ENCODE results near the gene ATP6V1C2.

The ATP6V1C2 gene, protein sequence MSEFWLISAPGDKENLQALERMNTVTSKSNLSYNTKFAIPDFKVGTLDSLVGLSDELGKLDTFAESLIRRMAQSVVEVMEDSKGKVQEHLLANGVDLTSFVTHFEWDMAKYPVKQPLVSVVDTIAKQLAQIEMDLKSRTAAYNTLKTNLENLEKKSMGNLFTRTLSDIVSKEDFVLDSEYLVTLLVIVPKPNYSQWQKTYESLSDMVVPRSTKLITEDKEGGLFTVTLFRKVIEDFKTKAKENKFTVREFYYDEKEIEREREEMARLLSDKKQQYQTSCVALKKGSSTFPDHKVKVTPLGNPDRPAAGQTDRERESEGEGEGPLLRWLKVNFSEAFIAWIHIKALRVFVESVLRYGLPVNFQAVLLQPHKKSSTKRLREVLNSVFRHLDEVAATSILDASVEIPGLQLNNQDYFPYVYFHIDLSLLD

DNA sequence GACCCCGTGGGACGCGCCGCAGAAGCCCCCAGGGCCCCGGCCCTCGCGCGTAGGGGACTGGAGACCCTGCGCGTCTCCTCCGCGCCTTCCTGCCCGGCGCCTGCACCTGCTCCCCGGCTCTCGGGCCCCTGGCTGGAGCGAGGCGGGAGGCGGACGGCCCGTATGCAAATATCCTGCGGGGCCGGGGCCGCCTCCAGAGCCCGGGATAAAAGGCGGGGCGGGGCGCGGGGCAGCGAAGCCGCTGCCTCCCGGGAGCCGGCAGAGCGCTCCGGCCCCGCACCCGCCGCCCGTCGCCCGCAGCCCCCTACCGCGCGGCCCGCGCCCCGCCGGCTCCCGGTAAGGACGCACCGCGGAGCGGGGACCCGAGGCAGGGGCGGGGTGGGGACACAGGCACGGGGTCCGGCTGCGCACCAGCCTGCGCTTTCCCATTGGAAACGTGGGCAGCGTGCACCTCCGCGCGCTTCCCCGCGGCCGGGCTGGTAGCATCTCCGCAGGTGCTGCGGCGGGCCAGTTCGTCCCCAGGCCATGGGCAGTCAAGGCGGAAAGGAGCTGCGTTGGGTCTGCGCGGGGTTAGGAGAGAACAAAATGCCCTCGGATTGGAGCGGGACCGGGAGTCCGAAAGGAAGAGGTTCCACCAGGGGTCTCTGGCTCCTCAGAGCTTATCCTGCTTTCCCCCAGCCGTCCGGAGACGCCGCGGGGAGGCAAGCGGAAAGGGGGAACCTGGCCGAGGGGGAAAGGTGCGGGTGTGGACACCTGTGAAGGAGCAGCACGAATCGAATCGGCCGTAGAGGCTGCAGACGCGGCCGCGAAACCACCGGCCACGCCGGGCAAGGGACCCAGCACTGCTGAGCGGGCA is at the start of gene ATP6V1C2:
TSS of gene ATP6V1C2 (plus strand) at position 235 of the 856 bp plus-strand sequence. CDS start 1,220 bp downstream, outside the sequence.
- no peak for DNase-seq

DNA sequence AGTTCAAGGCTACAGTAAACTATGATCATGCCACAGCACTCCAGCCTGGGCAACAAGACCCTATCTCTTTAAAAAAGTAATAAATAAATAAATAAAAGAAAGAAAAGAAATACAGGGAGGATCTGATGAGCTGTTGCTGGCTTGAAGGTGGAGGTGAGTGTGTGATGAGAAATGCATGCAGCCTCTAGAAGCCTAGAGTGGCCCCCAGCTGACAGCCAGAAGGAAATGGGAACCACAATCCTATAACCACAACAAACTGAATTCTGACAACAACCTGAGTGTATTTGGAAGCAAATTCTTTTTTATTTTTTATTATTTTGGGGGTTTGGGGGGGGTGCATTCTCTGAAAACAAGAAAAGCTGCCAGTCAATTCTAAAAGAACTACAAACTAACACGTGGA is 46.3 kb upstream of the ATP6V1C2 start:
- no peak for DNase-seq

DNA sequence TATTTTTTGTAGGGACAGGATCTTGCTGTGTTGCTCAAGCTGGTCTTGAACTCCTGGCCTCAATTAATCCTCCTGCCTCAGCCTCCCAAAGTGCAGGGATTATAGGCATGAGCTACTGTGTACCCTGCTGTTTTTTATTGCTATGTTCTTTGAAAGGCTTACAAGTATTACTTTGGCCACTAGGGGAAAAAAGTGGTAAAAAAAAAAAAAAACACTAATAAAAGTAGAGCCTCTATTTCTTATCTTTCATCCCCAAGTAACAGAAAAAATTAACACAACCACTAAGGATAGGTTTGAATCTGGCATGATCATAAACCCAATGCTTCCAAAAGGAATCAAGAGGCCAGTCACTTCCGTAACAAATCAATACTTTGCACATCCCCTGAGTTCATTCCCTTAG is 43.2 kb upstream of the ATP6V1C2 start:
- no peak for DNase-seq

DNA sequence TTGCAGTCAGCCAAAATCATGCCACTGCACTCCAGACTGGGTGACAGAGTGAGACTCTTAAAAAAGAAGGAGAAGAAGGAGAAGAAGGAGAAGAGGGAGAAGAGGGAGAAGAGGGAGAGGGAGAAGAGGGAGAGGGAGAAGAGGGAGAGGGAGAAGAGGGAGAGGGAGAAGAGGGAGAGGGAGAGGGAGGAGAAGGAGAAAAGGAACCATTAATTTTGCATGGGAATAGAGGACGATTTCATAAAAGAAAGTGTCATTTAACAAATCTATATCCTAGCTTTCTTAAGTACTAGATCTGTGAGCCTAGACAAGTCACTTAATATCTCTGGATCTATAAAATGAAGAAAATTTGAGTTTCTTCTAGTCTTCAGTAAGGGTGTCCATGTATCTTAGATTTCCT is 41.2 kb upstream of the ATP6V1C2 start:
- no peak for DNase-seq

DNA sequence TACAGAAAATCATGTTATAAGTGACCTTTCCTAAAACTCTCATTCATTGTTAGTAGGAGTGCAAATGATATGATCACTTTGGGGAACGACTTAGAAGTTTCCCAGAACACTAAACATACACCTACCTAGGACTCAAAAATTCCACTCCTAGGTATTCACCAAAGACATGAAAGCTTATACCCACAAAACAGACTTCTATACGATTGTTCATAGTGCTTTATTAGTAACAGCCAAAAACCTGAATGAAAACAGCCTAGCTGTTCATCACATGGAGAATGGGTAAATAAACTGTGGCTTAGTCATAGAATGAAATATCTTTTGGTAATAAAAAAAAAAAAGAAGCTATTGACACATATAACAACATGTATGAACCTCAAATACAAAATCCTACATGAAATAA is 40.5 kb upstream of the ATP6V1C2 start:
- no peak for DNase-seq

DNA sequence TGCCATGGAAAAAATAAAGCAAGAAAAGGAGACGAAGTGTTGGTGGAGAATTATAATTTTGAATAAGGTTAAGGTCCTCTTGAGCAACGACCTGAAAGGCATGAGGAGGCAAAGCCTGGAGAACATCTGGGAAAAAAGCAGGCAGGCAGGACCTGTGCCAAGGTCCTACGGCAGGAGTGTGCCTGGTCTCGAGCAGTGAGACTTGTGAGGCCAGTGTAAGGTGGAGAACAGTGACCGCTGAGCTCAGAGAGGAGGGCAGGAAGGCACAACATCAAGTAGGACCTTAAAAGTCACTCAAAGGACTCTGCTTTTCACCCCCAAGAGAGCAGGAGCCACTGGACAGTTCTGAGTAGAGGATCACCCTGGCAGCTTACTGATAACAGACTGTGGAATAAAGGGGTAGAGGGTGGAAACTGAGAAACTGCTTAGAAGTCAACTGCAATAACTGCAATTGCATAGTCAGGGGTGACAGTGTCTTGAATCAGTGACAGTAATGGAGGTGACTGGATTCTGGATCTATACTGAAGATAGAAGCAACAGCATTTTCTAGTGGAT is 35.2 kb upstream of the ATP6V1C2 start:
- DNase-seq = no peak

DNA sequence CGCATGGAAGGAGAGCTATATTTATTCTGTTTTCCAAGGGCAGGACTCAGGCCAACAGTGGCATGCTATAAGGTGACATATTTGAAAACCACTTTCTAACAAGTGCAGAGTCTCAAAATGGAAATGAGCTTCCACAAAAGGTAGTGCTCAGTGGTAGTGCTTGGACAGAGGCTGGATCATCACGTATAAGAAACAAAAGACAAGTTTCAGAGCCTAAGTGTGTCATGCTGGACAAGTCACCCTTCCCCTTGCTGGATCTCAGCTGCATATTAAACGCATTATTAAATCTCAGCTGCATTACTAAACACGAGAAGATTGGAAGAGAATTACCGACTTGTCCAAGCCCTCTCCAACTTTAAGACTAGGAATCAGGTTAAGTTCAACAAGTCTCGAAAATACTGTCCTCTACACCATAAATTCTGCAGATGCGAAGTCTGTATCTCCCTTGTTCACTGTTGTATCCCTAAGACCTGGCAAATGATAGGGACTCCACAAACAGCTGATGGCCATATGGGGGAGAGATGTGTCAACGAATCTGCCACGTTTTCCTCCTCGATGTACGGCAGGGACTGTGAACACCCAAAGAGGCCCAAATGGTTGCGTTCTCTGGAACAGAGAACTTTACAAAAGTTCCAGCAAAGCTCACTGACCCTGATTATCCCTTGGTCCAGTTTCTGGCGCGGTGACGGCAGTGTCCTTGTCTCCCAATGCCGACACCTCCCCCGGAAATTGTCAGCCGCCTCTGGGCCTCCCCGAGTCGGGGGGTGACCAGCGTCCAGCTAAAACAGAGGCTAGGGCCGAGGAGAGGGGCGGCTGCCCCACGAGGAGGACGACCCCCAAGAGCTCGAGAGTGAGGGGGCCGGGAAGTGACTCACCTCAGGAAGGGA is 32.3 kb upstream of the ATP6V1C2 start:
- DNase-seq = peak in 1 of 2 donors; percentile 19

DNA sequence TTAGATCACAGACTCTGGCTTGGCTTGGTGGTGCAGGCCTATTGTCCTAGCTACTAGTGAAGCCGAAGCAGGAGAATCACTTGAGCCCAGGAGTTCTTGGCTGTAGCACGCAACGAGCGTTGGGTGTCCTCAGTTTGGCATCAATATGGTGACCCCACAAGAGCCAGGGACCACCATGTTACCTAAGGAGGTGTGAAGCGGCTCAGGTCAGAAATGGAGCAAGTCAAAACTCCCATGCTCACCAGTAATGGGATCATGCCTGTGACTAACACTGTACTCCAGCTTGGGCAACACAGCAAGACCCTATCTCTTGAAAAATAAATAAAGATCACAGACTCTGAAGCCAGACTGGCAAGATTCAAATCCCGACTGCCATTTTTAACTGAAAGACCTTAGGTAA is 29.9 kb upstream of the ATP6V1C2 start:
- no peak for DNase-seq

DNA sequence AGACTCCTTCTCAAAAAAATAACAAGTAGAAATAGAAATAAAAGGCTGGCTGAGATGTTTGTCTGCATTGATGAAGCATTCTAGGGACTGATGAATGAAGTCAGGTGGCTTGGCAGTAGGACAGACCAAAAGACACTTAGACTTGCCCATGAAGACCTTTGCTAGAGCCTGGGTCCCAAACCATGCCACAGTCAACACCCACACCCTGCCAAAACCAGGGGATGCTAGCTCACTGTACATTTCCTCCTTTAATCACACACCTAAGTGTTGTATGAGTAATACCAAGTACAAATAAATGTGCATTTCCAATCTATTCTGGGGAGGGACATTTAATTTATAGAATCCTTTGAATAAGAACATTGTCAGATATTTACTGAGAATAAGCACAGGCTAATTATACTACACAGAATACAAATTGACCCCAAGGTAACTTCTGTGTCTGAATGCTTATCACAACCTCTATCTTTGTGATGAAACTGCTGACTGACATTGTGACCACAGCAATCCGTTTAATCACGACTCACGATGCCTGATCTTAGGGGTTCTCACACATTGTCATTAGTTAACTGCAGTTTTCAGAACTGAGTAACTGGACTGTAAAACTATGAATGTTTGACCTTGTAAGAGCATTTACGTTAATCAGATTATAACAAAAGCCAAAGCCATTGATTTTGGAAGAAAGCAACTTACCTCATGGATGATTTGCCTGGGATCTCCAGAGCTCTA is 21.2 kb upstream of the ATP6V1C2 start:
- no peak for DNase-seq

DNA sequence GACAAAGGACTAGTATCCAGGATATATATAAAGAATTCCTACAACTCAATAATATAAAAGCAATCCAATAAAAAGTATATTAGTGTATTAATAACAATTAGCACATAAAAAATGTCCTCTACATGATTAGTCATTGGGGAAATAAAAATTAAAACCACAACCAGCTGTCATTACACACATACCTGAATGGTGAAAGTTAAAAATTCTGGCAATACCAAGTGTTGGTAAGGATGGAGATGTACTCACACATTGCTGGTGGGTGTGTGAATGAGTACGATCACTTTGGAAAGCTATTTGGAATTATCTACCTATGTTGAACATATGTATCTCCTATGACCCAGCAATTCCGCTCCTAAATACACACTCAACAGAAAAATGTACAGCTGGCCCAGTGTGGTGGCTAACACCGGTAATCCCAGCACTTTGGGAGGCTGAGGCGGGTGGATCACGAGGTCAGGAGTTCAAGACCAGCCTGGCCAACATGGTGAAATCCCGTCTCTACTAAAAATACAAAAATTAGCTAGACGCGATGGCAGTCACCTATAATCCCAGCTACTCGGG is 17.3 kb upstream of the ATP6V1C2 start:
- no peak for DNase-seq

DNA sequence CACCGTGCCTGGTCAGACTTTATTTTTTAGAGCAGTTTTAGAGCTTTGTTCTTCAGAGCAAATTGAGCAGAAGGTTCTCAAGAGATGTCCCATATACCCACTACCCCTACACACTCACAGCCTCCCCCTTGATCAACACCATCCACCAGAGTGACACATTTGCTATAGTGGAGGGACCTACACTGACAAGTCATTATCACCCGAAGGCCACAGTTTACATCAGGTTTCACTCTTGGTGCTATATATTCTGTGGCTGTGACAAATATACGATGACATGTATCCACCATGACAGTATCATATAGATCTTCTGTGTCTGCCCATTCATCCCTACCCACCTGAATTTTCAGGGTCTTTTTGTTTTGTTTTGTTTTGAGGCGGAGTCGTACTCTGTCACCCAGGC is 15.4 kb upstream of the ATP6V1C2 start:
- DNase-seq = no peak

DNA sequence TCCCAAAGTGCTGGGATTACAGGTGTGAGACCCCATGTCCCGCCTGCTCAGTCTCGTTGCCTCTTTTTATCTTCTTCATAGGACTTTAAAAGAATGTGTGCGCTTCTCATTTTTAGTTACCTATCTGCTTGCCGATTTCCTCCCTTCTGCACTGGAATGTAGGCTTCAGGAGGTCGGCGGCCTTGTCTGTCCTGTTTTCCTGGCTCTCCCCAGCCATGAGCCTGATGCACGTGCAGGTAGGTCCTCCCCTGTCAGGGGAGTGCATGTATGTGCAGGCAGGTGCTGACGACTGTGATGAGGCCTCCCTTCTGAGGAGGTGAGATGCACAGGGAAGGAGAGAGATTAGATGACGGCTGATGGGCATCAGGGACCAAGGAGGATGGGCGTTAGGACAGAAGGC is 13.6 kb upstream of the ATP6V1C2 start:
- DNase-seq = no peak

DNA sequence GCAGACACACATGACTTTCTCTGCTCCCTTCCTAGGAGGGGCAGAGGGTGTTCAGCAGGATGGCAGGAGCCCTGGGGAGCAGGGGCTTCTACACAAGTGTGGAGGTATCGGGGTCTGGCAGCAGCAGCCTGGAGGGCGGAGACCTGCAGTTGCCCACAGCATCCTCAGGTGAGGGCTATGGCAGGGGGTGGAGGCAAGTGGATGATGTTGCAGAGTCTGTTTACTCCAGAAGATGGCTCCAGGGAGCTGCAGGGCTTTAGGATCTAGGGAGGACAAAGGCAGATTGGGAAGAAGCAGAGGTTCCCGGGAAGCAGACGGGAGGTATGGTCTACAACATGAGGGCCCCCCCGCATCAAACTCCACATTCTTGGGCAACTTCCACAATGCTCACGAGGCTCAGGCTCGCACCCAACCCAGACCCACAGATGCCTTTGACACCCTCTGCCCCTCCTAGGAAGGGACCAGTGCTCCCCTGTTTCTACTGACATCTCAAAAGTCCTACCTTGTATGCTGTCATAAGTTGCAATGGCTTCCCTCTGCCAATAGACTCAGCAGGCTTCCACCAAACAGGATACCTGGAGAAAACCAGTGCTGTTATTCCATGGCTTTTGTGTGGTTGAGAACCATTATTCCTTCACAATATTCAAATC is 12.0 kb upstream of the ATP6V1C2 start:
- DNase-seq = no peak

DNA sequence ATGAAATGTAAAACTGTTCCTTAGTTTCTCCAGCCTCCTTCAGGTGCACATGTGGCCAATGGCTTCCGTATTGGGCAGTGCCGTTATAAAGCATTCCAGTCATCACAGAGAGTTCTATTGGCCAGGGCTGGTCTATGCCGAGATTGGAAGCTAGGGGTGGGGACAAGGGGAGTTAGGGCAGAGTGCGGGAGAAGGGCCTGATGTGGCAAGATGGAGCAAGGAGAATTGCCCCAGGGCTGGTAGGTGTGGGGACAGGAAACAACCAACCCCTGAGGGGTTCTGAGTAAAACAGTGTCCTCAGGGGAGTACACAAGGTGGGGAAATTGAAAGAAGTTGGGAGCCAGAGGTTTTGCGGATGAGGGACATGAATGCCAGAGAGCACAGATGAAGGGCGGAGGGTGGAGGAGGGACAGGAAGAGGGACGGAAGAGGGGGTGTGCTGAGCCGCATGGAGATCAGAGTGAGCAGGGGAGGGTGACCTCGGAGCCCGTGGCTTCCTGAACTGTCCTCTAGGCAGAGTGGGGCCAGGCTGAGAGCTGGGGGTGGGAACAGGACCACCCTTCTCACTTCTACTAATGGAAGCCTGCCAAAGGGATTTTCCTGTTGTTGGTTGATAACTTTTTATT is 9.1 kb upstream of the ATP6V1C2 start:
- no peak for DNase-seq

DNA sequence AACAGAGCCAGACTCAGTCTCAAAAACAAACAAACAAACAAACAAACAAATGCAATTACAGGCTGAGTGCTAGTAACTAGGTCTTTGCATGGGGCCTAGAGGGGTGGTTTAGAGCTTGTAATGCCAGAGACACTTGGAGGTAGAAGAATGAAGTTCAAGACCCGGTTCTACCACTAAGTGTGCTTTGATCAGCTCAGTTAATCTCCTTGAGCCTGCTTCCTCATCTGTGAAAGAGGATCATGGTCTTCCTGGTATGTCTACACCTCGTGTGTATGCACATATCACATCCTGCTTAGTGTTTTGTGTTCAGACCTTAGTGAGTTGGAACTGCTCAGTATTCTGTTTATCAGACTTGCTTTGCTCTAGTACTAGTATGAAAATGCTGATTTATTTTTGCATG is 4.8 kb upstream of the ATP6V1C2 start:
- DNase-seq = no peak

DNA sequence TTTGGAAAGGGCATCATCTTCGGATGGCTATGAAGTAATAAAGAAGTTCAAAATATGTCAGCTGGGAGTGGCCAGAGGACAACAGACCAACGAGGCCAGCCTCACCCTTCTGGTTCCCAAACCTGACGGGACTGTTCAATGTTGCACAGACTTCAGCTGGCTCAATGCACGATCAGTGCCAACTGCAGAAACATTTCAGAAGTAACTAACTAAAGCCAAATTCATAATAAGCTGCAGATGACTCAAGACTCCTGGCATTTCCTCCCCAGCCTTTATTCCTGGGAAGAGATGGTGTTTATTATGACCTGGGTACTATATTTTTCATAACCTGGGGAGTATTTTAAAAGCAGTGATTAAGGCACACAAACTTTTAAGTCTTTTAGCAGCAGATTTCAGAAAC is 3.8 kb upstream of the ATP6V1C2 start:
- no peak for DNase-seq

DNA sequence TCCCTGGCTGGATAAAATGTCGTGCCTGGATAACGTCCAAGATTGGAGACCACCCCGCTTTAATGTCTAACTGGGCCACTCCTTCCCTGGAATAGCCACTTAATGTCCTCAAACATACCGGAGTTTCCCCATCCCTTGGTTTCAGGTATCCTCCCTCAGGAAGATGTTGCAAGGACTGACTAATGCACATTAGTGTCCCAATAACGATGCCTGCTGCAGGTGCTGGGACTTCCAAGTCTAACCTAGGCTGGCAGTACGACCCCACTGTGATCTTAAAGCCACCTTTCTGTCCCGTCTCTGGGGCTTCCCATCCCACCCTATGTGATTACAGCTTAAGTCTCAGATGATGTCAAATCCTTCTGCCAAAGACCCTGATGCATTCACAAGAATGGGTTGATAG is 1.1 kb upstream of the ATP6V1C2 start:
- DNase-seq = no peak

DNA sequence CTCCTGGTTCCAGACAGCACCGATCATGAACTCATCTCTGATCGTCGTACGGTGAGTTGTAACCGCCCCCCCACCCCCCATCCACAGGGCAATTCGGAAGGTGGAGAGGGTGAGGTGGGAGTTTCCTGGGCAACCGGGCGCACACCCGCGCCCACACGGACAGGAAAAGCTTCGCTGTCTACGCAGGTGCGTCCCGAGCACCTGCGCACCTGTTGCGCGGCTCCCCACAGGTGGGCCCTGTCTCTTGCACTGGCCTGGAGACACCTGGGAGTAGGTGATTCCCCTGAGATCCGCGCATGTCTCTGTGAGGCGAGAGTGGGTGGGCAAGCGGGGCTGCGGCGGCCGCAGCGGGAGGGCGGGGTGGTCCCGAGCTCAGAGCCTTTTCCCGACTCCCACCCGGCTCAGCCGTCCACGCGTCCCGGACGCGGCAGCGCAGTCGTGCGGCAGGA is 459 bp upstream of the ATP6V1C2 start:
- no peak for DNase-seq

DNA sequence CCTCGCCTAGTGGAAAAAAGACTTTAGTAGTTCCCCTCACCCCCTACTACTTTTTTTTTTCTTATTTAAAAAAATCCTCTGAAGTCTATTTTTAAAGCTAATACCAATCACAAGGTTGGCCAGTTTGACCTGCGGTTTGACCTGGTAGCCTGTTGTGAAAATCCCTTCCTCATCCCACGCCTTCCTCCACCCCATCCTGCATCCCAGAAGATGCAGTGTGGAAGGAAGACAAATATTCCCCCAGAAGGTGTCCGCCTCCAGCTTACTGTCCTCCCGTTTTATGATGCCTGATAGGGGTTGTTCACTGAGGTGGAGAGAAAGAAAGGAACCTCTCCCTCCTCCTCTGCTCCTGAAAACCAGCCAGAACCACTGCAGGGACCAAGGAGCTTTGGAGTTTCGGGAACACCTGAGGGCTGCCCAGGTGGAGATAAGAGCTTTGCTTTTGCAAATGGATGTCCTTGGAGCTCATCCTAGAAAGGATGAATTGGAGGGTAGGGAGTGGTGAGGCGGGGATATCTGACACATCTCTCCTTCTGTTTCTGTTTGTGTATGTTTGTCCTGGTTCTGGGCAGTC is 909 bp downstream of the ATP6V1C2 start:
- DNase-seq = no peak

DNA sequence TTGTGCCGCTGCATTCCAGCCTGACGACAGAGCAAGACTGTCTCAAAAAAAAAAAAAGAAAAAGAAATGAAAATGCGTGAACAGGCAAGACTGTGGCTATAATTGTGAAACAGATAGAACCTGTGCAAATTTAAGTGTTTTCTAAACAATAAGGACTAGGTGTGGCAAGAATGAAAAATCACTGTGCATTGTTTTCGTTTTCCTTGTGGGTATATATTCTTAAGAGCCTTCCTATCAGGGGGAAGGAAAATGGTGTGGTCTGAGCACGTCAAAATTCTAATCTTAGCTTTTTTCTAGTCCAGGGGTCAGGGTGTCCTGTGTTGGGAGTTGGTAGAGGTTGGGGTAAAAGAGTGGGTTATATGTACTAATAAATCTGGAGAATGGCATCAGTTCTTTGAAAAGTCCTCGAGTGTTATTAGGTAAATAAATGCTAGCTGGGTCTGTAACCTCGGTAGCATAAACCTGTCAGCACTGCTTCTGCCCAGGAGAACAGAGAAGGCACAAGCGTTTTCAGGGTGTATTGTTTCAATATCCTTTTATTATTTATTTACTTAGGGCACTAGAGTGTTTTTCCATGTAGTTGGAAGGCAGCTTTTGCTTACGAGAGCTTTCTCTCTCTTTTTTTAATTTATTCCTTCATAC is 11.6 kb downstream of the ATP6V1C2 start:
- no peak for DNase-seq
